K562 (cell line): ENCODE results near the gene STT3A. TPM values are rescaled to one million over a fixed set of nuclear protein-coding genes. Genes with fewer than 3 reads are reported as not detected.

ENCODE experiments used
- ATAC-seq: fragments of 200-7000 bp; cut with Tn5 transposase; 3 replicates; pipeline ENCODE4 v1.9.1; 2020; ENCODE audit warnings: moderate library complexity
- BruUV-seq: library from RNA; stranded (reverse); fragments of 400-500 nt; replicated peaks from 2 replicates; lab custom pipeline; 2021; lab: Mats Ljungman, UMichigan
- CTCF ChIA-PET: fragments of 300-600 bp; formaldehyde crosslinking; extraction: SDS; loops from one replicate; lab custom pipeline; 2021; ENCODE audit warnings: low intra/inter-chr PET ratio; lab: Yijun Ruan, JAX
- POLR2A ChIA-PET: fragments of 300-600, 350-650 bp; sonication (Branson Sonifier 250); formaldehyde crosslinking; extraction: SDS; loops from one replicate; lab custom pipeline; 2021; ENCODE audit warnings: antibody characterized with exemption, inconsistent platforms; lab: Yijun Ruan, JAX
- DNase-seq, 4 experiments: peaks; one replicate each; pipeline versions ENCODE4 v3.0.0 to v3.0.0-alpha.2; 2011 to 2018; ENCODE audit warnings: low spot score in 3 of 4, mixed read lengths in 3 of 4; ENCODE audit errors: extremely low read depth in 1 of 4
- FAIRE-seq: peaks from 2 replicates; lab custom pipeline; 2011; peaks lifted over from hg19 to GRCh38; lab: Jason Lieb, UNC
- H2AFZ ChIP-seq: 2 replicates; pipeline ENCODE4 v1.6.0; 2011; ENCODE audit warnings: low read depth, low read length, control low read depth, inconsistent platforms
- H3K27ac ChIP-seq: fragments of 200-600 bp; 3 replicates; pipeline ENCODE4 v1.8.0; 2011; ENCODE audit warnings: low read depth, mild to moderate bottlenecking, control low read depth, inconsistent platforms, low read length, moderate library complexity, mixed read lengths; ENCODE audit errors: extremely low read depth
- H3K27me3 ChIP-seq, 2 experiments: fragments of 300-600 bp in 1 of 2; 2 replicates in 1 of 2; 3 replicates in 1 of 2; pipeline versions ENCODE4 v1.6.0 to v1.8.0; 2011; ENCODE audit warnings: inconsistent platforms in 2 of 2, low read length in 2 of 2, mild to moderate bottlenecking in 1 of 2, mixed read lengths in 1 of 2, moderate library complexity in 1 of 2; ENCODE audit not compliant: control insufficient read depth in 2 of 2, insufficient read depth in 2 of 2
- H3K36me3 ChIP-seq: fragments of 300-600 bp; 3 replicates; pipeline ENCODE4 v1.8.0; 2011; ENCODE audit warnings: mild to moderate bottlenecking, low read length, inconsistent platforms; ENCODE audit not compliant: control insufficient read depth, insufficient read depth
- H3K4me1 ChIP-seq, 2 experiments: fragments of 200-600 bp in 1 of 2; replicated peaks in 1 of 2; 2 replicates in 1 of 2; 3 replicates in 1 of 2; pipeline versions ENCODE4 v1.5.1 to v1.8.0; 2011; ENCODE audit warnings: inconsistent platforms in 2 of 2, low read length in 2 of 2, mild to moderate bottlenecking in 1 of 2, mixed read lengths in 1 of 2, moderate library complexity in 1 of 2; ENCODE audit not compliant: control insufficient read depth in 2 of 2, insufficient read depth in 2 of 2
- H3K4me2 ChIP-seq: 2 replicates; pipeline ENCODE4 v1.6.1; 2011; ENCODE audit warnings: low read length, control low read depth, inconsistent platforms, mixed read lengths; ENCODE audit not compliant: insufficient read depth
- H3K4me3 ChIP-seq: fragments of 200-600 bp; sonication (generic), shearing (Covaris generic); 2 replicates; pipeline ENCODE4 v1.5.1; 2016; ENCODE audit warnings: control low read depth, inconsistent platforms
- H3K79me2 ChIP-seq: fragments of 200-600 bp; 3 replicates; pipeline ENCODE4 v1.8.0; 2011; ENCODE audit warnings: low read length, inconsistent platforms; ENCODE audit not compliant: control insufficient read depth, insufficient read depth
- H3K9ac ChIP-seq, 2 experiments: 2 replicates each; pipeline versions ENCODE4 v1.6.0 to v1.6.1; 2011; ENCODE audit warnings: low read depth in 2 of 2, low read length in 2 of 2, control low read depth in 1 of 2, inconsistent platforms in 1 of 2, mild to moderate bottlenecking in 1 of 2, mixed read lengths in 1 of 2; ENCODE audit not compliant: insufficient read depth in 1 of 2
- H3K9me1 ChIP-seq: one replicate; pipeline ENCODE4 v1.6.0; 2011; ENCODE audit warnings: inconsistent platforms, mild to moderate bottlenecking, low read length, moderate library complexity; ENCODE audit not compliant: control insufficient read depth, insufficient read depth
- H3K9me3 ChIP-seq: replicated peaks from 2 replicates; pipeline ENCODE4 v1.5.1; 2011; ENCODE audit warnings: low read depth, low read length, inconsistent platforms; ENCODE audit not compliant: control insufficient read depth, insufficient read depth
- H4K20me1 ChIP-seq: replicated peaks from 2 replicates; pipeline ENCODE4 v1.6.1; 2011; ENCODE audit warnings: low read length, inconsistent platforms, mixed read lengths; ENCODE audit not compliant: control insufficient read depth, insufficient read depth
- ARID1B ChIP-seq: fragments of 450-650 bp; IDR thresholded peaks from 2 replicates; pipeline ENCODE4 v1.6.1; 2016; ENCODE audit warnings: antibody characterized with exemption, mild to moderate bottlenecking, inconsistent platforms
- CBX3 ChIP-seq, 2 experiments: IDR thresholded peaks; 1 replicate in 1 of 2; 2 replicates in 1 of 2; pipeline ENCODE4 v1.6.1; 2012; ENCODE audit warnings: inconsistent platforms in 2 of 2, low read length in 2 of 2, borderline replicate concordance in 1 of 2, control low read depth in 1 of 2
- CREM ChIP-seq: IDR thresholded peaks from 2 replicates; pipeline ENCODE4 v1.6.1; 2014; ENCODE audit warnings: antibody characterized with exemption, low read depth
- FOSL1 ChIP-seq: fragments of 200-800 bp; sonication (Bioruptor generic); conservative IDR thresholded peaks from 2 replicates; pipeline ENCODE4 v1.6.1; 2016; ENCODE audit warnings: missing genetic modification characterization, missing compliant biosample characterization
- GTF3C2 ChIP-seq: IDR thresholded peaks from 3 replicates; pipeline ENCODE4 v1.6.1; 2011; ENCODE audit warnings: borderline replicate concordance, mild to moderate bottlenecking, moderate library complexity; ENCODE audit not compliant: insufficient read length; ENCODE audit errors: extremely low read depth
- HNRNPL ChIP-seq: fragments of 200-400 bp; formaldehyde crosslinking; IDR thresholded peaks from 2 replicates; pipeline ENCODE4 v1.6.1; 2017; ENCODE audit warnings: low read depth, mild to moderate bottlenecking, low read length
- LARP7 ChIP-seq: fragments of 450-650 bp; IDR thresholded peaks from 2 replicates; pipeline ENCODE4 v1.6.1; 2016
- RBM15 ChIP-seq: fragments of 200-400 bp; formaldehyde crosslinking; IDR thresholded peaks from 2 replicates; pipeline ENCODE4 v1.6.1; 2018; ENCODE audit warnings: mild to moderate bottlenecking, low read length, moderate library complexity; ENCODE audit not compliant: insufficient read depth
- TSC22D4 ChIP-seq: fragments of 450-650 bp; IDR thresholded peaks from 2 replicates; pipeline ENCODE4 v1.6.1; 2016; ENCODE audit warnings: missing genetic modification characterization, missing biosample characterization, control low read depth
- ZBTB11 ChIP-seq, 3 experiments: fragments of 200-800 bp in 1 of 3; fragments of 250-450 bp in 1 of 3; fragments of 450-650 bp in 1 of 3; sonication (Bioruptor Pico) in 1 of 3; sonication (Bioruptor generic) in 1 of 3; formaldehyde crosslinking in 1 of 3; IDR thresholded peaks; 2 replicates each; pipeline versions ENCODE4 v1.6.1 to v1.8.0; 2016 to 2022; ENCODE audit warnings: mild to moderate bottlenecking in 2 of 3, missing genetic modification characterization in 2 of 3, missing compliant biosample characterization in 1 of 3, moderate library complexity in 1 of 3
- ZFX ChIP-seq: sonication (generic); formaldehyde crosslinking; IDR thresholded peaks from 2 replicates; pipeline ENCODE4 v1.8.0; 2022; ENCODE audit warnings: mild to moderate bottlenecking, missing genetic modification reagents, moderate library complexity
- ZNF121 ChIP-seq: sonication (generic); formaldehyde crosslinking; conservative IDR thresholded peaks from 2 replicates; pipeline ENCODE4 v1.8.0; 2022; ENCODE audit warnings: missing genetic modification reagents
- ZNF75A ChIP-seq: fragments of 450-650 bp; formaldehyde crosslinking; IDR thresholded peaks from 2 replicates; pipeline ENCODE4 v1.4.0; 2020; ENCODE audit warnings: mild to moderate bottlenecking
- WGBS: fragments of 100-300 bp; shearing (Covaris generic); methylation state at CpG from one replicate; pipeline ENCODE4 v1.1.6; 2016; ENCODE audit warnings: low coverage, mixed read lengths; ENCODE audit not compliant: insufficient coverage; ENCODE audit errors: missing lambda C conversion rate; 5-methylcytosine and 5-hydroxymethylcytosine counted together
- in situ Hi-C: fragments of 300-500 bp; cut with MboI; formaldehyde crosslinking; loops from 4 replicates; pipeline ENCODE4 v1.15.0; 2018; ENCODE audit warnings: inconsistent platforms, mixed read lengths
- intact Hi-C: fragments of 100-400 bp; cut with micrococcal nuclease; formaldehyde crosslinking; loops from 2 replicates; pipeline ENCODE4 v1.14.2; 2022
- polyA plus RNA-seq, 8 experiments: library from polyadenylated mRNA; depleted of rRNA in 4 of 8; stranded (reverse) in 5 of 8; unstranded in 3 of 8; fragments of >200 nt; fragmentation: Nextera tagmentation in 2 of 8; fragmentation: Illumina TruSeq in 1 of 8; extraction: Ambion mirVana in 2 of 8; extraction: Trizol in 1 of 8; gene quantifications; 2 replicates each; pipeline versions ENCODE4 v1.2.1 to v1.2.3, GENCODE V29; 2011 to 2014; ENCODE audit warnings: inconsistent platforms in 1 of 8, missing spikeins in 1 of 8
- total RNA-seq, 7 experiments: library from RNA; depleted of rRNA in 6 of 7; stranded (reverse); fragments of >200 nt in 6 of 7; fragmentation: Illumina TruSeq in 2 of 7; extraction: Trizol in 2 of 7; gene quantifications; 2 replicates each; pipeline versions ENCODE4 v1.2.1 to v1.2.3, GENCODE V29; 2011 to 2021; ENCODE audit warnings: low replicate concordance in 1 of 7

Gene STT3A
- total and polyA plus RNA-seq, 9 of the 15 experiments (the other 6 are each of a cell fraction or from before 2014, with no cell fraction given) = 70.7 to 330 (median 192) TPM

GRCh38 chr11:125583496-125583895 is 9.2 kb upstream of the STT3A start:
- intact Hi-C loops = no loop called here
- H3K36me3 ChIP-seq = peaks cover 58% of the 10 kb centered on the region
- in situ Hi-C loops = no loop called here
- no peaks in the 10 kb centered on the region for H3K9me3 ChIP-seq
- no peak overlapping the region for H3K27ac ChIP-seq
- 93% methylated on average over 10 of the region's 11 CpGs for WGBS
- no peak overlapping the region for H3K9ac ChIP-seq
- CTCF ChIA-PET = no interaction called here
- no peak for FAIRE-seq
- ATAC-seq = no peak
- BruUV-seq = no TSS peak
- no peaks in the 10 kb centered on the region for H3K79me2 ChIP-seq
- H4K20me1 ChIP-seq = no peaks in the 10 kb centered on the region
- H2AFZ ChIP-seq = no peak overlapping the region
- POLR2A ChIA-PET = interaction anchor here (0.9 to 2.4 kb wide), 3 partner anchors 9 to 15 kb away, joined by 4 to 11 read pairs (median 6); partner anchors contain the start of gene EI24
- TF ChIP-seq GTF3C2 = no peak
- TF ChIP-seq ARID1B = no peak
- TF ChIP-seq ZNF75A = no peak
- TF ChIP-seq ZBTB11 (CRISPR knock-in tag; IDR thresholded peaks at IDR 0.05) = no peak
- no peak for TF ChIP-seq ZNF121
- no peak for TF ChIP-seq FOSL1 (tag)
- TF ChIP-seq ZFX = no peak
- no peak for TF ChIP-seq CREM
- no peak for TF ChIP-seq RBM15
- no peak for TF ChIP-seq HNRNPL
- TF ChIP-seq LARP7 = no peak
- no peak for TF ChIP-seq TSC22D4 (tag)
- TF ChIP-seq CBX3 (IDR thresholded peaks at IDR 0.05; ENCODE audit: borderline replicate concordance in 1 of 2, low read length in 2 of 2) = no peak
- no peaks in the 10 kb centered on the region for H3K27me3 ChIP-seq
- H3K4me3 ChIP-seq = no peak overlapping the region
- no peak overlapping the region for H3K4me2 ChIP-seq
- no peak for DNase-seq
- no peaks in the 10 kb centered on the region for H3K9me1 ChIP-seq
- peaks cover 6 to 14% of the 10 kb centered on the region in 2 experiments for H3K4me1 ChIP-seq
